Stimulated activated CD4-positive, alpha-beta T cell treated with anti-CD3 and anti-CD28 coated beads, Interleukin-1b, Interleukin-23, amount 100 ng/mL, for 4 hours (primary cell): ENCODE results near the gene UTS2R.
A peak's percentile ranks its signal among the peaks of the same experiment; 100 is the strongest.
"Not testable (repeated sequence)": the region's sequence is repeated elsewhere in the genome, so short reads cannot be mapped to it uniquely, and the experiment has no call there.

Experiments
- DNase-seq, 2 donors: peaks; one replicate each; pipeline ENCODE4 v3.0.0-alpha.2; 2020; ENCODE audit warnings: low read depth in 2 of 2

UTS2R gene

DNA sequence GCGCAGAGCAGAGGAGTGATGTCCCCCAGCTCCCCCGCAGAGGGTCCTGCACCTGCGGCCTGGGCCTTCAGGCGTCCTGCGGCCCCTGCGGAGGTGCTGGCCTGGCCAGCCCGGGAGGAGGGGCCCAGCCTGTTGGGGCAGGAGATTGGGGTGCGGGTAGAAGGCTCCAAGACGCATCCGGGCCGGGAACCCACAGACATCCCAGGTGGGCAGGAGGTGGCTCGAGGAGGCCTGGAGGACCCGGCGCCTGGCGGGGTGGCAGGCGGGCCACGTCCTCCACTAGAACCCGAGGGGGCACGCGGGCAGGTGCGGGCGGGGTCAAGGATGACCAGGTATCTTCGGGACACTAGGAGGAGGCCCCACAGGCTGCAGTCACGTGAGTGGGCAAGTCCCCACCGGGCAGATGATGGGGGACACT lies 37.4 kb upstream of the UTS2R start:
- DNase-seq: no peak

DNA sequence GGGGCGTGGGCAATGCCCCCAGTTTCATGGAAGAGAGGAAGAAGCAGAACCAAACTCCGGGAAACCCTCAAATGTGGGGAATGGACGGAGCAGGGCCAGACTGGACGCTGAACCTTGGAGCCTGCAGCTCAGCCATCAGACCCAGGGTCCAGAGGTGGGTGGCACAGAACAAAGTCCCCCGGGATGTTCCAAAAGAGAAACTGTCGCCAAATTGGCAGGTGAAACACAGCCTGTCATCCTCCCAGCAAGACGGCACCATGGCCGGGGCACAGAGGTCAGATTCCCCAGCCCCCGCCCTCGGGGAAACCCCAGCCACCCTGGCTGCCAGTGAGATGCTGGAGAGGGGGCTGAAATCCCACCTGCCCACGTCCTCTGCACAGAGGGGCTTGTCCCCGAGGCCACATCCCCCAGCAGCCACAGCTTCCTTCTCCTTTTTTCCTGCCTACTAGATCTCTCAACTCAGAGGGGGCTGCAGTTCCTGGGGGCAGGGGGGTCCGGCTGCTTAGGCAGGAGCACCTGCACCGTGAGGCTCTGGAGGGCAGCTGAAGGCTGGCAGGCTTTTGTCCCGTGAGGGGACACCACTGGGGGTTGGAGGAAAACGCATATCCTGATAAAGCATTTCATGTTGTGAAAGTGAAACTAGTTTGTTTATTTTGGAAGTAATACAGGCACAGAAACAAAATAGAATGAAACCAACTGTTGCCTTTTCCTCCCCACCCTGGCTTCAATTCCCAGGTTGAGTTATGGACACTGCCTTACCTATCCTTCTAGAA lies 36.8 kb upstream of the UTS2R start:
- DNase-seq: no peak

DNA sequence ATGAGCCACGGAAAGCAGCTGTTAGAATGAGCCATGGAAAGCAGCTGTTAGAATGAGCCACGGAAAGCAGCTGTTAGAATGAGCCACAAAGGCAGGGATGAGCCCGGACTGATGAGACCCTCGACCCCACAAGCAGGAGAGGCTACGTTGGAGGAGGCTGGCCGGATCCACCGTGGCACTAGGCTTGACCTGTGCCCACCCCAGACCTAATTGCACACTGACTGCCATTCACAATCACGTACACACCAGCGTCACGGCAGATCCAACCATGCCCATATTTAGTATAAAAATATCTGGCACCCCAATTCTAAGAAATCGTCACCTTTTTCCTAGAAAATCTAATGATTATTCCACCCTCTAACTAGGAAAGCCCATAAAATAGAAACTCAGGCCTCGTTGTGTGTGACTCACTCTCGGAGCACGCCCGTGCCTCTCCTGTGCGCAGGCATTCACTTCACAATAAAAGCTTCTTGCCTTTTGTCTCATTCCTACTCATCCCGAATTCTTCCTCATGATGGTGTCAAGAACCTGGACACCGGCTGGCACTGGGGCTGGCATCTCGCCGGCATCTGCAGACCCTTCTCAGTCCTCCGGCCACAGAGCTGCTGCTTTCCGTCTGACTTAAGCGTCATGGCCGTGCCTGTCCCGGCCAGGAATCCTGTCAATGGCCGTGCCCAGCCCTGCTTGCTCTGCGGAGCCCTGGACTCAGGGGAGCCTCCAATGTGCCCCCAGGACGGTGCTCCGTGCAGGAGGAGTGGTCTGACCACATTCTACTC lies 32.5 kb upstream of the UTS2R start:
- DNase-seq: no peak

DNA sequence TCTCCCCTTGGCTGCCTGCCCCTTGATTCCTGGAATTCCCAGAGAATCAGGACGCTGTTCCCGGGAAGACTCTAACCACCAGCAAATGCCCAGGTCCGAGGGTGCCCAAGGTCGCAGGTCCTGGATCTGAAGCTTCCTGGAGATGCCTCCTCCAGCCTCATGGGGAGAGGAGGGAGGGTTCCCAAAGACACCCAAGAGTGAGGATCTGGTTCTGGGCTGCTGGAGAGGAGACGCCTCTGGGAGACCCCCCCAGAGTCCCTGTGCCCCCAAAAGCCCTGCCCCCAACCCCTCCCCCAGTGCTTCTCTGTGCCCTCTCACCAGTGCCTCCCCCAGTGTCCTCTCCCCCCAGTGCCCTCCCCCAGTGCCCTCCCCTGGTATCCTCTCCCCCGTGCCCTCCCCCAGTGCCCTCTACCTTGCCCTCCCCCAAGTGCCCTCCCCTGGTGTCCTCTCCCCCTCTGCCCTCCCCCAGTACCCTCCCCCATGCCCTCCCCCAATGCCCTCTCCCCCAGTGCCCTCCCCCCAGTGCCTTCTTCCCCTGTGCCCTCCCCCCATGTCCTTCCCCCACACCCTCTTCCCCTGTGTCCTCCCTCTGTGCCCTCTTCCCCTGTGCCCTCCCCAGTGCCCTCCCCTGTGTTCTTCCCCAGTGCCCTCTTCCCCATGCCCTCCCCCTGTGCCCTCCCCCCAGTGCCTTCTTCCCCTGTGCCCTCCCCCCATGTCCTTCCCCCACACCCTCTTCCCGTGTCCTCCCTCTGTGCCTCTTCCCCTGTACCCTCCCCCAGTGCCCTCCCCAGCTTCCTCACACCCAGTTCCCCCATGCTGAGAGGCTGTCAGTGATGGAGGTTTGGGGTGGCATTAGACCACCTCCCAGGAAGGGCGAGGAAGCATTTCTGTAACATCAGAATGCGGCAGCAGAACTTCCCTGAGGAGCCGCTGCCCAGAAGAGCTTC lies 31.7 kb upstream of the UTS2R start:
- DNase-seq: no peak

DNA sequence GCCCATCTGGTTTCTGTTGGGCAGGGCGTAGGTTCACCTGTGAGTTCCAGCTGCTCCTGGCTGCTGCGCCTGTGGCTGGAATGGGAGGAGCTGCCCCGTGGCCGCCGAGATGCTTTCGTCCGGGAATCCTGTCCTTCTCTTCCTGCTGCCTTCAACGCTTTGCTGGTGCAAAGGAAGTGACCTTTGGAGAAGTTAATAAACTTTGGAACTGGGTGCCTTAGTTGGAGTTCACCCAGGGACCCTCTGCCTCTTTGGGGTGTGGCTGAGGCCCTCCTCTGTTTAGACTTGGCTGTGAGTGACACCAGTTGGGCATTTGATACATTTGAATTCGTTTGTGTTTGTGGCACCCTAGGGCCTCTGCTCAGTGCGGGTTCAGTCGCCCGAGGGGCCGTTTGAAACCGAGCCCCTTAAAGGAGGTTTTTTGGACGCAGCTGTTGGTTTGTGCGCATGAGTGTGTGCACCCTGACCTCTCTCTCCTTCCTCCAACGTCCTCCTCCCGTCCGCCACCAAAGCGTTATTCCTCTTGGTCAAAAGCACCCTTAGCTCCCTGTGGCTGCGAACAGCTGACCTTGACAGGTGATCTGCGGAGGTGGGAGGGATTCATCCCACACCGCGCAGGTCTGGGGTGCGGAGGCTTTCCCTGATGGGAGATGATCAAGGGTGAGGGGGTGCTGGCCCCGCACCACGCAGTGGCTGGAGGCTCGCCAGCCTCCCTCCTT lies 29.0 kb upstream of the UTS2R start:
- no peak for DNase-seq

DNA sequence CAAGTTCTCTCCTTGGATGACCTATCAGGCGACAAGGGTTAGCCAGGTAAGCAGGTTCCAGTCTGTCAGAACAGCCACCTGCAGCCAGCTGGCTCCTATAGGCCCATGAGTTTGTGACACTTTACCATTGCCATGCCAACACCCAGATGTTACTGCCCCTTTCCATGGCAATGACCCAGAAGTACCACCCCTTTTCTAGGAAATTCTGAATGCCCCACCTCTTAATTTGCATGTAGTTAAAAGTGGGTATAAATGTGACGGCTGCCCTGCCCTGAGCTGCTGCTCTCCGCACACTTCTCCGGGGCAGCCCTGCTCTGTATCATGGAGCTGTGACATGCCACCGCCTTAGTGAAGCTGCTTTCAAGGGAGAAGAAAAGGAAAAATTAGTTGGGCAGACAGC lies 28.0 kb upstream of the UTS2R start:
- DNase-seq: no peak

DNA sequence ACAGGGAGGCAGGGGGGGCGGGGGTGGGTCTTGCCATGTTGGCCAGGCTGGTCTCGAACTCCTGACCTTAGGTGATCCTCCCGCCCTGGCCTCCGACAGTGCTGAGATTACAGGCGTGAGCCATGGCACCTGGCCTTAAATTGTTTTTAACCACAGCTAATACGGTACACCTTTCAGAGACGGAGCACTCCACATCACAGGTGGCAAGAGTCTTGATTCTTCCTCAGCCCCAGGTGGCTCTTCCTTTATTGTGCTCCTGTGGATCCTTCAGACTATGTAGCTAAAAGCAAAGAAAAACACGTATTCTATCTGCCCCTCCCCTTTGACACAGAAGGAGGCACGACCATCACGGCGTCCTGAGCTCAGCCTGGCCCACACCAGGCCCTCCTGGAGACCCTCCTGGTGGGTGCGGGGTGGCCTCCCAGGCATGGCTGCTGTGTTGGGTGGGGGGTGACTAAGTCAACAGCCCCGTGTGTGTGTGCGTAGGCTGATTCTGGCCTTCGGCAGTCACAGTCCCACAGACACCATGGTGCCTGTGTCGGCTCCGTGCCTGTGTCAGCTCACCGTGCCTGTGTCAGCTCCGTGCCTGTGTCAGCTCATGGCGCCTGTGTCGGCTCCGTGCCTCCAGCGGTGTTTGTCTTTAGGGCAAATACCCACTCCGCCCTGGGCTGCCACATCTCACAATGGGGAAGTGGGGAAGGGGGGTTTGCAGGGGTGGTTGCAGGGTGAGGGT lies 27.2 kb upstream of the UTS2R start:
- no peak for DNase-seq

DNA sequence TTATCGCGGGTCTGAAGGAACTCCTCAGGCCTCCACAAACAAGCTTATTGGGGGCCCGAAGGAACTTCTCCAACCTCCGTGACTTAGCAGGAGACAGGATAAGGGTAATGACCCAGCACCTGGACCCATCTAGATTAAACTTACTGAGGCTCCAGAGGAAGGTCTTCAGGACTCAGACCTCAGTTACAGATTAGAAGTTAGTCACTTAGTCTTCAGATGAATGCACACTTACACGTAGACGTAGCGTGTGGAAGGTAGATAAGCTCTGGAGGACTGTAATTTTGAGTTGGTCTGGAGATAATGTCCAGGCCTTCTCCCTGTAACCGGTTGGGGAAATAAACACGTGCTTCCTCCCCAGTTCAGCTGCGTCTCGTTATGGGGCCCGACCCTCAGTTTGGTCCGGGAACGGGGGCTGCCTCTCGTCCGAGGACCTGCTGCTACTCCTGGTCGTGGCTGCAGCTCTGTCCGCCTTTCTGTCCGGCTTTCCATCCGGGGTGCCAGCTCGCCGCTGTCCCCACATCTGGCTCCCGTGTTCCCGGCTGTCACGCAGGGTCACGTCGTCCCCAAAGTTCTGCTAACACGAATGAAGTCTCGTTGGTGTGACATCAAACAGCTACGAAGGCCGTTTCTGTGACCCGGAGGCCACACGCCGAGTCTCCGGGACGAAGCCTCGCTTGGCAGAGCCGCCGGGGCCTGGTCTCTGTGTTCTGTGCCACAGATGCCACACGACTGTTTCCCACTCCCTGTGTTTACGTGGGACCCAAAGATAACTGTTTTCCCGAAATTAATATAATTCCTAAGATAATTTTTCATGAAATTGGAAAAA lies 26.2 kb upstream of the UTS2R start:
- DNase-seq: no peak

DNA sequence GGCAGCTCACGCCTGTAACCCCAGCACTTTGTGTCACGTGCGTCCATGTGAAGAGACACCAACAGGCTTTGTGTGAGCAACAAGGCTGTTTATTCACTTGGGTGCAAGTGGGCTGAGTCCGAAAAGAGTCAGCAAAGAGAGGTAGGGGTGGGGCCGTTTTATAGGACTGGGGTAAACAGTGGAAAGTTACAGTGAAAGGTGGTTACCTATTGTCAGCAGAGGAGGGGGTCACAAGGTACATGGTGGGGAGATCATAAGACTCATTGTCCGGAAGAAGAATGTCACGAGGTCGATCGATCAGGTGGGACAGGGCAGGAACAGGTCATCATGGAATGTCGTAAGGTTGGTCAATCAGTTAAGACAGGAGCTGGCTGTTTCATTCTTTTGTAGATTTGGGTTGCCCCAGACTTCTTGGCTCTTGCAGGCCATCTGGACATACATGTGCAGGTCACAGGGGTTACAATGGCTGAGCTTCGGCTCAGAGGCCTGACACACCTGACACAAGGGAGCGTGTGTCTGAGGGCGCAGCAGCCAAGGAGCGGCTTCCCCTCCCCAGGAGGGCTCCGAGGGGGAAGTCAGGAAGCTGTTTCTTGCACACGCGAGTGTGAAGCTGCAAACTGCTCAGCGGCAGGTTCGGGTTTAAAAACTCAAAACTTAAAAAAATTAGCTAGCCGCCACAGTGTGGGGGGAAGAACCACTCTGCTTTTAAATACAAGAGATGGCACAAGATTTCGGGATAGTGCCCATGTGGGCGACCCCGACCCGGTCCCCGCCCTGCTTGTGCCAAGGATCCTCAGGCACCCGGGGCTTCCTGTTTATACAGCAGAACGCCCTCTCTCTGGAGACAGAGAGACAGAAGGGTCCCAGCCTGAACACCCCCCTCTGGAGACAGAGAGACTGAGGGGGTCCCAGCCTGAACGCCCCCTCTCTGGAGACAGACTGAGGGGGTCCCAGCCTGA lies 24.9 kb upstream of the UTS2R start:
- DNase-seq: no peak

DNA sequence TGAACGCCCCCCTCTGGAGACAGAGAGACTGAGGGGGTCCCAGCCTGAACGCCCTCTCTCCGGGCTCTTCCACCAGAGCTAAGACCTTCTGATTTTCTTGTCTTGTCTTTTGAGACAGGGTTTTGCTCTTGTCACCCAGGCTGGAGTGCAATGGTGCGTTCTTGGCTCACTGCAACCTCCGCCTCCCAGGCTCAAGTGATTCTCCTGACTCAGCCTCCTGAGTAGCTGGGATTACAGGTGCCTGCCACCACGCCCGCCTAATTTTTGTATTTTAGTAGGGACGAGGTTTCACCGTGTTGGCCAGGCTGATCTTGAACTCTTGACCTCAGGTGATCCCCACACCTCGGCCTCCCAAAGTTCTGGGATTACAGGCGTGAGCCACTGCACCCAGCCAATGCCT lies 23.6 kb upstream of the UTS2R start:
- DNase-seq: not testable (repeated sequence)

DNA sequence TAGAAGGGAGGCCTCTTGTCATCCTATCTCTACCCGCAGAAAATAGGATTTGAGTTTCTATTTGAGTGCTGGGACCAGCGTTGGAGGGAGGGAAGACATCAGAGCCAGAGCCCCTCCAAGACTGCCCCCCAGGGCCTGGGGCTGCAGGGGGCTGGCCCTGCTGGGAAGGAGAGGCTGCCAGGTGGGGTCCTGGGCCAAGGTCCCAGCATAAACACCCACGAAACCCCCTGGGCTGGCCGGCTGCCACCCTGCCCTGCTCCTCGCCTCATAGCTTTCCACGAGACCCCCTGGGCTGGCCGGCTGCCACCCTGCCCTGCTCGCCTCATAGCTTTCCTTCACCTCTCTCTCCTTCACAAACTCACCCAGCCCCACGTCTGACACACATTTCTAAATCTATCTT lies 23.1 kb upstream of the UTS2R start:
- no peak for DNase-seq

DNA sequence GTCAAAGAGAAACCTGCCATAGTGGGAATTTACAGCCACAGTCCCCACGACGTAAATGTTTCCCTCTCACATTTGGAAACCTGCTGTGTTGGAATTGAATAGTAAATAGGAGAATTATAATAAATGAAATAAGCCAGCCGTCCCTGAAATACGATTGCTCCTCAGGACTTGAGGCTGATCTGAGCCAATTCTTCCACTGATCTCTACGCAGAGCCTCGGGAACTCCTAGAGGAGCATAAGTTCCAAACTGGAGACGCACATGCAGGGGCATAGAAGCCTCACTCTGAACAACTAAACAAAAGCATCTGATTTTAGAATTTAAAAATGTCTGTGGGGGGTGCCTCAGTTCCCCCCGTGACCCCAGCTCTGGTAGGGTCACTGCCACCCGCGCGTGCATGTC lies 22.7 kb upstream of the UTS2R start:
- DNase-seq: no peak

DNA sequence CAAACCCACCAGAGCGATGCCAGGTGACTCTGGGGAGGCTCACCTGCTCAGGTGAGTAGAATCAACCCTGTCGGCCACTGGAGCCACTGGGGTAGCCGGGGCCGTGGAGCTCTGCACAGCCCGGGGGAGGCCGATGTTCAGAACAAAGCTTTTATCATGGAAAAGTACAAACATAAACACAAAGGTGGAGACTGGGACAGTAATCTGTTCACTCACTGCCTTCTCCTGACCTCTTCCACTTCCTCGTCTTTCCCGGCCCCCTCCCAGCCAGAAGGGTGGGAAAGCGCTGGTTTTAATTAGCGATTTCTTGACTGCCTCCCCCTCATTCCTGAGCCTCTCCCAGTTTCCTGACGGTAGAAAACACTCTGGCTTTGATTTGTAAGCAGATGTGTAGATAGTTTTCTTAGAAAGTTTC lies 22.3 kb upstream of the UTS2R start:
- no peak for DNase-seq

DNA sequence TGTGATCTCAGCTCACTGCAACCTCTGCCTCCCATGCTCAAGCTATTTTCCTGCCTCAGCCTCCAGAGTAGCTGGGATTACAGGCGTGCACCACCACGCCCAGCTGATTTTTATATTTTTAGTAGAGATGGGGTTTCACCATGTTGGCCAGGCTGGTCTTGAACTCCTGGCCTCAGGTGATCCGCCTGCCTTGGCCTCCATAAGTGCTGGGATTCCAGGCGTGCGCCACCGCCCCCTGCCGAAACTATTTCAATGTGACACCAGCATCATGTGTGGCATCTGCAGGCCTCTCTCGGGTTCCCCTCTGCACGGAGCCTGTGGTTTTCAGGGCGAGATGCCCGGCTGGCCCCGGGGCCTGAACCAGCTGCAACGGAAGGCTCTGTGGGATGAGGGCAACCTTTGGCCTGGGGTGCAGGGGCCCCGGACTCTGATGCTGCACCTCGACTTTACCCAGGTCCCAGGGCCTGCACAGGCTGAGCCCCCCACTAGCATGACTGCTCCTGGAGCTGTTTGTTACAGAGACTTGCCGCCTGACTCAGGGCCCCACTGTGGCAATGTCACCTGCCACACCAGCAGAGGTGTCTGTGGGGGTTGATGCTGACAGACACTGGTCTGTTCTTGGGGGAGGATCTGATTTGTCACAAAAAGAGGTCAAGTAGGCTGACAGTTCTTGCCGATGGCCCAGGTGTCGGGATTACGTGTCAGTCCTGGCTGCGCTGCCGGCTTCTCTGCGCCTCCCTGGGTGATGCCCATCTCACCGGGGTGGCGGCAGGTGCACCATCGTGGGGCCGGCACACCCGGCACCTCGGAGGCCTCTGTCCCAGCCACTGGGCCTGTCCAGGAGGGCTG lies 21.2 kb upstream of the UTS2R start:
- DNase-seq: peak; percentile 21 to 31

DNA sequence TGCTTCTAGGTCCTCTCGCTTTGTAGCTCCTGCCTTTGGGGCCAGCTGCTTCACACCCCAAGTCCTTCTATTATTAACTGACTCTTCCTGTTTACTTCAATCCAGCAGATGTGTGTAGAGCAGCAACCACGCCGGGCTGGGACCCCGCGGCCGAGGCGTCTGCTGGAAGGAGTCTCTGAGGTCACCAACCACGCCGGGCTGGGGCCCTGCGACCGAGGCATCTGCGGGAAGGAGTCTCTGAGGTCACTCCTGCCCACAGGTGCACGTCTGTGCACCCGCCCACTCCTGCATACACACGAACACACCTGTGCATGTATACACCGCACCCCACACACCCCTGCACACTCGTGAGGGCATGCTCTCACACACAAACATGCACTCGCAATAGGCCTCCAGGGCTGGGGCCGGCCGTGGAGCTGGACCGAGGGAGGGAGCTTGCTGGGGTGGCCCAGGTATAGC lies 20.3 kb upstream of the UTS2R start:
- DNase-seq: no peak

DNA sequence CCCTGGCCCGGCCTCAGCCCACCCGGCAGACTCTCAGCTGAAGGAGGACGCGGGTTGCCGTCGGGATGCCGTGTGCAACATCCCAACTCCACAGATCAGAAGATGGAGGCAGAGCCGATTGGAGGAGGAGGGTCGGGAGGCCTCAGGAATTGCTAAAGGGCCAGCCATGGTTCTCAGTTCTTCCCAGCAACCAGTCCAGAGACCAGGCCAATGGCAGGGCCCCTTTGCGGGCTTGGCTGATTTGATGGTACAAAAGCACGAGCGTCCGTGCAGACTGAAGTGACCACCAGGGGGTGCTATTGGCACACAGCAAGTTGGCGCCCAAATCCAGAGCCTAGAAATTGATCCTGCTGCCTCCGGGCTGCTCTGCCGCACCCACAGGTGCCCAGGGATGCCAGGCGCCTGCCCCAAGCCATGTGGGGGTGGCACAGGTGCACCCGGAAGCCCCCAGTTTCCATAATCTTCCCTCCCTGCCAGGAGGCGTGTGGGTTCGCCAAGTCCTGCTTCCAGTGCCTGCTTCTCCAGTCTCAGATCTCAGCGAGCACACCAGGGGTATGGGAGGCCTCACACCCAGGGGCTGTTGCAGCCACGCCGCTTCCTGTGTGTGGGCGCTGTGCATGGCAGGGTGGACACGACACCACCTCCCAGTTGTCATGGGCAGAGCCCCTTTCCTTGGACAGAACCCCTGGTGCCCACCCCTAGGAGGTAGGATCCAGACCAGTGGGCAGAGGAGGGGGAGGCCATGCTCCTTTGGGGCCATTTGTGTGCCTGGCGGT lies 19.7 kb upstream of the UTS2R start:
- DNase-seq: peak; percentile 65 to 86

DNA sequence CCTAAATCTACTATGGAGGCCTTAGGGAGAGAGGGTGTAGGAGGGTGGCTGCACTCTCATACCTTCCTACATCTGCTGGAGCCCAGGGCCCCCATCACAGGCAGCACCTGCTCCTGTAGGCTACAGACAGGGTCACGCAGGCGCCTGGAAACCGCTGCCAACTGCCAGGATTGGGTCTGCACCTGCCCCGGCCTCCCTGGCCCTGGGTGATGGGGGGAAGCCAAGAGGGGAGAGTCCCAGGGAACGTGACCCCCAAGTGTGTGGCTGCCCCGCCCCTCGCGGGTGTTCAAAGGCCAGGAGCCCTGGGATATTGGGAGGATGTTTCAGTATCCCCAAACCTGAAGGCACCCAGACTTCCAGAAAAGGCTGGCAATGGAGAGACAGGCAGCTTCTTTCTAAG lies 18.1 kb upstream of the UTS2R start:
- DNase-seq: no peak
